HL-60 (cell line): ENCODE results near the gene METTL23.

ENCODE experiments used
- CTCF ChIP-seq: IDR thresholded peaks from one replicate; pipeline ENCODE4 v1.5.1; 2011; ENCODE audit warnings: low read length, control low read depth, inconsistent platforms; ENCODE audit not compliant: insufficient read depth
- GABPA ChIP-seq: IDR thresholded peaks from 2 replicates; pipeline ENCODE4 v1.6.1; 2012; ENCODE audit warnings: low read depth
- POLR2AphosphoS5 ChIP-seq: IDR thresholded peaks from 2 replicates; pipeline ENCODE4 v1.6.1; 2012; ENCODE audit warnings: low read depth
- SPI1 ChIP-seq: IDR thresholded peaks from 2 replicates; pipeline ENCODE4 v1.6.1; 2012; ENCODE audit warnings: low read depth, mild to moderate bottlenecking, borderline replicate concordance

GRCh38 chr17:76700617-76701470 lies 25.8 kb upstream of the METTL23 start:
- TF ChIP-seq CTCF (no peak), POLR2AphosphoS5 (no peak), SPI1 (no peak), GABPA (no peak)
